Type B pancreatic cell (in vitro differentiated cells): ENCODE data around the gene RAB4B. TPM values are rescaled to one million over a fixed set of nuclear protein-coding genes. Genes with fewer than 3 reads are reported as not detected.

Source experiments
- DNase-seq: peaks from one replicate; pipeline ENCODE4 v3.0.0; 2021; ENCODE audit warnings: mixed read lengths; ENCODE audit not compliant: unreplicated experiment; ENCODE audit errors: extremely low spot score
- H3K27ac Mint-ChIP-seq: 2 replicates; pipeline ENCODE4 v1.8.0; 2021; ENCODE audit warnings: mild to moderate bottlenecking, mixed read lengths
- H3K27me3 Mint-ChIP-seq: 2 replicates; pipeline ENCODE4 v1.8.0; 2021; ENCODE audit warnings: mixed read lengths
- H3K36me3 Mint-ChIP-seq: 2 replicates; pipeline ENCODE4 v1.8.0; 2021; ENCODE audit warnings: mixed read lengths
- H3K4me1 Mint-ChIP-seq: one replicate; pipeline ENCODE4 v1.8.0; 2021; ENCODE audit warnings: mixed read lengths; ENCODE audit not compliant: unreplicated experiment
- H3K4me3 Mint-ChIP-seq: 2 replicates; pipeline ENCODE4 v1.8.0; 2021; ENCODE audit warnings: mild to moderate bottlenecking, mixed read lengths
- H3K9me3 Mint-ChIP-seq: 2 replicates; pipeline ENCODE4 v1.8.0; 2021; ENCODE audit warnings: mixed read lengths
- total RNA-seq: library from RNA; stranded (reverse); gene quantifications from 2 replicates; pipeline ENCODE4 v1.2.1, GENCODE V29; 2021; ENCODE audit warnings: low replicate concordance
- TF ChIP-seq, protein P1 (sequence below): fragments of 200-600 bp; sonication (generic); conservative IDR thresholded peaks from 2 replicates; pipeline ENCODE4 v1.5.0; 2021; ENCODE audit warnings: antibody characterized with exemption, mild to moderate bottlenecking

The RAB4B gene
- total RNA-seq, 1 donor from 2014 or later, result 10.4 TPM

DNA sequence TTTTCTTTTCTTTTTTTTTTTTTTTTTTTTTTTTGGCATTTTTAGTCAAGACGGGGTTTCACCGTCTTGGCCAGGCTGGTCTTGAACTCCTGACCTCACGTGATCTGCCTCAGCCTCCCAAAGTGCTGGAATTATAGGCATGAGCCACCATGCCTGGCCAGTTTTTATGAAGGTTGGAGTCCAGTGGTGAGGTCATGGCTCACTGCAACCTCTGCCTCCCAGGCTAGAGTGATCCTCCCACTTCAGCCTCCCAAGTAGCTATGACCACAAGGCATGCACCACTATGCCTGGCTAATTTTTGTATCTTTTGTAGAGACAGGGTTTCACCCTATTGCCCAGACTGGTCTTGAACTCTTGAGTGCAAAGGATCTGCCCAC is 22.8 kb upstream of the RAB4B start:
- TF ChIP-seq, protein P1, sequence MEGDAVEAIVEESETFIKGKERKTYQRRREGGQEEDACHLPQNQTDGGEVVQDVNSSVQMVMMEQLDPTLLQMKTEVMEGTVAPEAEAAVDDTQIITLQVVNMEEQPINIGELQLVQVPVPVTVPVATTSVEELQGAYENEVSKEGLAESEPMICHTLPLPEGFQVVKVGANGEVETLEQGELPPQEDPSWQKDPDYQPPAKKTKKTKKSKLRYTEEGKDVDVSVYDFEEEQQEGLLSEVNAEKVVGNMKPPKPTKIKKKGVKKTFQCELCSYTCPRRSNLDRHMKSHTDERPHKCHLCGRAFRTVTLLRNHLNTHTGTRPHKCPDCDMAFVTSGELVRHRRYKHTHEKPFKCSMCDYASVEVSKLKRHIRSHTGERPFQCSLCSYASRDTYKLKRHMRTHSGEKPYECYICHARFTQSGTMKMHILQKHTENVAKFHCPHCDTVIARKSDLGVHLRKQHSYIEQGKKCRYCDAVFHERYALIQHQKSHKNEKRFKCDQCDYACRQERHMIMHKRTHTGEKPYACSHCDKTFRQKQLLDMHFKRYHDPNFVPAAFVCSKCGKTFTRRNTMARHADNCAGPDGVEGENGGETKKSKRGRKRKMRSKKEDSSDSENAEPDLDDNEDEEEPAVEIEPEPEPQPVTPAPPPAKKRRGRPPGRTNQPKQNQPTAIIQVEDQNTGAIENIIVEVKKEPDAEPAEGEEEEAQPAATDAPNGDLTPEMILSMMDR, result no peak
- Mint-ChIP-seq H3K4me1 (peaks cover 22% of the 10 kb centered on the region), H3K36me3 (peaks cover 20% of the 10 kb centered on the region), H3K27ac (peak overlapping the region; percentile 95), H3K27me3 (no peaks in the 10 kb centered on the region), H3K9me3 (no peaks in the 10 kb centered on the region), H3K4me3 (peak overlapping the region; percentile 34)
- no peak for DNase-seq

DNA sequence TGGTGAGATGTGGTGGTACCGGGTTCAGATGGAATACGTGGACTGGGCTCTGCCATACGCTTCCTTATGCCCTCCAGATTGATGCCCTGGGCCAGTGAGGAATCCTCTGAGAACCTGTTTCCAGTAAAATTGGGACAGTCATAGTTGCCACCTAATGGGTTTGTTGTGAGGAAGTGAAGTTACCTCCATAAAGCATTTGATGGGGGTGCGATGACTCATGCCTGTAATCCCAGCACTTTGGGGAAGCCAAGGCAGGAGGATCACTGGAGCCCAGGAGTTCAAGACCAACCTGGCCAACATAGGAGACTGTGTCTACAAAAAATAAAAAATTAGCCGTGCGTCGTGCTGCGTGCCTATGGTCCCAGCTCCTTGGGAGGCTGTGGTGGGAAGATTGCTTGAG is 22.3 kb upstream of the RAB4B start:
- H3K4me1 Mint-ChIP-seq, result peaks cover 19% of the 10 kb centered on the region
- H3K9me3 Mint-ChIP-seq, result no peaks in the 10 kb centered on the region
- H3K36me3 Mint-ChIP-seq, result peaks cover 20% of the 10 kb centered on the region
- no peak for DNase-seq
- peak overlapping the region; percentile 95 for H3K27ac Mint-ChIP-seq
- TF ChIP-seq, protein P1, result no peak
- H3K4me3 Mint-ChIP-seq, result peak overlapping the region; percentile 34
- no peaks in the 10 kb centered on the region for H3K27me3 Mint-ChIP-seq

DNA sequence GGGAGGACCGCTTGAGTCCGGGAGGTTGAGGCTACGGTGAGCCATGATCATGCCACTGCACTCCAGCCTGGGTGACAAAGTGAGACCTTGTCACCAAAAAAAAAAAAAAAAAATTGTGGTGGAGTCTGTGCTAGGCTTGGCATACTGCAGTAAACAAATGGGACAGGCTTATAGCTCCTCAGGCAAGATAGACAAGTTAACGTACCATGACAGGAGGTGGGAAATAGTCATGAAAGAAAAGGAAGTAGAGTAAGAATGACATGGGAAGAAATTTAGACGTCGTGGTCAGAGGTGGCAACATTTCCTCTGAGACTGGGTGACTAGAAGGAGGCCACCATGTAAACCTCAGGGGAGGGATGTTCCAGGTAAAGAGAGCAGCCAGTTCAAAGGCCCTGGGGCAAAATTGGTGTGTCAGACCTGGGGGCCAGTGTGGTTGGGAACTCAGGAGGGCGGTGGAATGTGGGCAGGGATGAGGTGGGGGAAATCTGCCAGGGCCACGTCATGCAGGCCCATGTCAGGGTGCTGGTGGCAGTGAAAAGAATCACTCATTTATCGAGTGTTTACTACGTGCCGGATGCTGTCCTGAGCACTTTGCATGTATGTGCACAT is 21.4 kb upstream of the RAB4B start:
- no peak for DNase-seq
- no peaks in the 10 kb centered on the region for H3K9me3 Mint-ChIP-seq
- H3K27me3 Mint-ChIP-seq, result no peaks in the 10 kb centered on the region
- TF ChIP-seq, protein P1, result no peak
- H3K36me3 Mint-ChIP-seq, result peaks cover 23% of the 10 kb centered on the region
- H3K4me3 Mint-ChIP-seq, result peak overlapping the region; percentile 12
- H3K27ac Mint-ChIP-seq, result peak overlapping the region; percentile 62
- H3K4me1 Mint-ChIP-seq, result peaks cover 19% of the 10 kb centered on the region

DNA sequence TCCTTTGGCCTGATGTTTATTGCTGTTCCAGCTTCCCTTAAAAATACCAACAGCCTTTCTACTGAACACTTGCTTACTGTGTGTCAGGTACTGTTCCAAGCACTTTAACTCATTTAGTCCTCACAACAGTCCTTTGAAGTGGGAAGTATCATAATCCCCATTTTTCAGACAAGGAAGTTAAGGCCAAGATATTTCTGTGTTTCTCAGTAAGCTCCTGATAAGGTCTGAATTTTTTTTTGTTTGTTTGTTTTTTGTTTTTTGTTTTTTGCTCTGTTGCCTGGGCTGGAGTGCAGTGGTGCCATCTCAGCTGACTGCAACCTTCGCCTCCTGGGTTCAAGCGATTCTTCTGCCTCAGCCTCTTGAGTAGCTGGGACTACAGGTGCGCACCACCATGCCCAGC is 19.6 kb upstream of the RAB4B start:
- no peaks in the 10 kb centered on the region for H3K9me3 Mint-ChIP-seq
- H3K36me3 Mint-ChIP-seq, result peaks cover 28% of the 10 kb centered on the region
- H3K4me1 Mint-ChIP-seq, result peaks cover 15% of the 10 kb centered on the region
- no peaks in the 10 kb centered on the region for H3K27me3 Mint-ChIP-seq
- TF ChIP-seq, protein P1, result no peak
- no peak overlapping the region for H3K27ac Mint-ChIP-seq
- DNase-seq, result no peak
- H3K4me3 Mint-ChIP-seq, result no peak overlapping the region

DNA sequence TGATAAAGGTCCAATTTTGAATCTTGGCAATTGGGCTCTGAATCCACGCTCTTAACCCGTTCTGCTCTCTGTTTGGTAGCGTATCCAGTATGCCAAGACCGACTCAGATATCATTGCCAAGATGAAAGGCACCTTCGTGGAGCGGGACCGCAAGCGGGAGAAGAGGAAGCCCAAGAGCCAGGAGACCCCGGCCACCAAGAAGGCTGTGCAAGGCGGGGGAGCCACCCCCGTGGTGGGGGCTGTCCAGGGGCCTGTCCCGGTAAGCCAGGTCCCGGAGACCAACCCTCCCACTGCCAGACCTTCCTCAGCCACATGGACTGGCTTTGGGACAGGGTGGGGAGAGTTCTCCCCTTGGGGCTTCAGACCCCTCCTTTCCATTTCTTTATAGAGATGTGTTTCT is 18.7 kb upstream of the RAB4B start:
- Mint-ChIP-seq H3K27me3 (no peaks in the 10 kb centered on the region), H3K4me1 (peaks cover 12% of the 10 kb centered on the region), H3K4me3 (no peak overlapping the region), H3K27ac (no peak overlapping the region), H3K36me3 (peaks cover 32% of the 10 kb centered on the region), H3K9me3 (no peaks in the 10 kb centered on the region)
- TF ChIP-seq, protein P1, result no peak
- no peak for DNase-seq
